IMR-90 (cell line): Measurements from ENCODE around the gene ODAM. TPM values are rescaled to one million over a fixed set of nuclear protein-coding genes. Genes with fewer than 3 reads are reported as not detected.

Source experiments
- ATAC-seq: fragments of 200-7000 bp; cut with Tn5 transposase; 2 replicates; pipeline ENCODE4 v1.9.1; 2020; ENCODE audit warnings: low read depth, mild to moderate bottlenecking, moderate library complexity
- BruUV-seq: library from RNA; stranded (reverse); fragments of 400-500 nt; replicated peaks from 2 replicates; lab custom pipeline; 2021; lab: Mats Ljungman, UMichigan
- CTCF ChIA-PET: fragments of 300-600 bp; formaldehyde crosslinking; extraction: SDS; loops from one replicate; lab custom pipeline; 2021; ENCODE audit warnings: antibody characterized with exemption; lab: Yijun Ruan, JAX
- POLR2A ChIA-PET: fragments of 300-600 bp; sonication (Branson Sonifier 250); formaldehyde crosslinking; loops from one replicate; lab custom pipeline; 2022; ENCODE audit warnings: antibody characterized with exemption; ENCODE audit not compliant: unreplicated experiment; lab: Charles Lee
- DNase-seq: peaks from one replicate; pipeline ENCODE4 v3.0.0; 2013
- H2AFZ ChIP-seq: replicated peaks from 2 replicates; pipeline ENCODE3; 2013; ENCODE audit warnings: low read length, mild to moderate bottlenecking; ENCODE audit not compliant: poor library complexity
- H2AK5ac ChIP-seq: 2 replicates; pipeline ENCODE4 v1.6.1; 2013; ENCODE audit warnings: low read depth, low read length, inconsistent platforms
- H2AK9ac ChIP-seq: replicated peaks from 2 replicates; pipeline ENCODE3; 2013; ENCODE audit warnings: mild to moderate bottlenecking, low read depth, low read length, moderate library complexity; ENCODE audit not compliant: poor library complexity
- H2BK120ac ChIP-seq: 2 replicates; pipeline ENCODE4 v1.6.1; 2013; ENCODE audit warnings: low read depth, low read length, inconsistent platforms
- H2BK15ac ChIP-seq: 3 replicates; pipeline ENCODE4 v1.6.1; 2013; ENCODE audit warnings: low read depth, low read length, inconsistent platforms
- H2BK20ac ChIP-seq: 2 replicates; pipeline ENCODE4 v1.6.1; 2013; ENCODE audit warnings: low read depth, mild to moderate bottlenecking, inconsistent platforms, low read length, moderate library complexity
- H2BK5ac ChIP-seq: 2 replicates; pipeline ENCODE4 v1.6.1; 2013; ENCODE audit warnings: mild to moderate bottlenecking, low read depth, low read length, inconsistent platforms; ENCODE audit not compliant: poor library complexity, severe bottlenecking
- H3K14ac ChIP-seq: replicated peaks from 2 replicates; pipeline ENCODE4 v1.6.1; 2013; ENCODE audit warnings: low read depth, low read length, inconsistent platforms
- H3K18ac ChIP-seq: 2 replicates; pipeline ENCODE4 v1.6.1; 2013; ENCODE audit warnings: low read depth, low read length, control low read depth
- H3K23ac ChIP-seq: 2 replicates; pipeline ENCODE4 v1.6.1; 2013; ENCODE audit warnings: low read depth, low read length, inconsistent platforms
- H3K27ac ChIP-seq: 2 replicates; pipeline ENCODE4 v1.5.1; 2013; ENCODE audit warnings: mild to moderate bottlenecking, control low read depth, low read length; ENCODE audit not compliant: insufficient read depth
- H3K27me3 ChIP-seq: 2 replicates; pipeline ENCODE4 v1.6.1; 2013; ENCODE audit warnings: low read length; ENCODE audit not compliant: control insufficient read depth, insufficient read depth
- H3K36me3 ChIP-seq: 2 replicates; pipeline ENCODE4 v1.6.1; 2013; ENCODE audit warnings: low read length, mixed read lengths; ENCODE audit not compliant: control insufficient read depth, insufficient read depth
- H3K4ac ChIP-seq: 2 replicates; pipeline ENCODE4 v1.6.1; 2013; ENCODE audit warnings: low read depth, low read length, inconsistent platforms
- H3K4me1 ChIP-seq: 2 replicates; pipeline ENCODE4 v1.6.1; 2013; ENCODE audit warnings: low read length, mixed read lengths; ENCODE audit not compliant: control insufficient read depth, insufficient read depth
- H3K4me2 ChIP-seq: 2 replicates; pipeline ENCODE4 v1.6.1; 2013; ENCODE audit warnings: low read depth, mild to moderate bottlenecking, control low read depth, low read length, moderate library complexity
- H3K4me3 ChIP-seq: 2 replicates; pipeline ENCODE4 v1.5.1; 2013; ENCODE audit warnings: low read depth, mild to moderate bottlenecking, control low read depth, low read length, moderate library complexity; ENCODE audit not compliant: insufficient read depth
- H3K56ac ChIP-seq: 2 replicates; pipeline ENCODE4 v1.6.1; 2013; ENCODE audit warnings: low read length, inconsistent platforms; ENCODE audit not compliant: insufficient read depth; ENCODE audit errors: extremely low read depth
- H3K79me1 ChIP-seq, 2 experiments: 2 replicates each; pipeline ENCODE4 v1.6.1; 2013; ENCODE audit warnings: low read length in 2 of 2, inconsistent platforms in 1 of 2, low read depth in 1 of 2
- H3K9ac ChIP-seq: 2 replicates; pipeline ENCODE4 v1.6.1; 2013; ENCODE audit warnings: low read depth, low read length, control low read depth
- H3K9me1 ChIP-seq: 2 replicates; pipeline ENCODE4 v1.6.1; 2013; ENCODE audit warnings: low read length, inconsistent platforms; ENCODE audit not compliant: insufficient read depth
- H3K9me3 ChIP-seq: 2 replicates; pipeline ENCODE4 v1.6.1; 2013; ENCODE audit warnings: low read length; ENCODE audit not compliant: control insufficient read depth, insufficient read depth
- H4K20me1 ChIP-seq: 2 replicates; pipeline ENCODE4 v1.6.1; 2013; ENCODE audit warnings: low read length, inconsistent platforms; ENCODE audit not compliant: insufficient read depth
- H4K5ac ChIP-seq: 2 replicates; pipeline ENCODE4 v1.6.1; 2013; ENCODE audit warnings: mild to moderate bottlenecking, low read depth, low read length, control low read depth
- H4K8ac ChIP-seq, 2 experiments: 2 replicates each; pipeline ENCODE4 v1.6.1; 2013; ENCODE audit warnings: low read depth in 2 of 2, low read length in 2 of 2, control low read depth in 1 of 2, inconsistent platforms in 1 of 2
- H4K91ac ChIP-seq: 2 replicates; pipeline ENCODE4 v1.6.1; 2013; ENCODE audit warnings: low read depth, low read length, inconsistent platforms; ENCODE audit not compliant: insufficient read depth
- BHLHE40 ChIP-seq: fragments of 150-350 bp; IDR thresholded peaks from 2 replicates; pipeline ENCODE4 v1.6.1; 2016; ENCODE audit warnings: mild to moderate bottlenecking, low read depth, low read length
- CEBPB ChIP-seq: IDR thresholded peaks from 2 replicates; pipeline ENCODE4 v1.6.1; 2012; ENCODE audit warnings: low read depth, low read length, improper control_type of control experiment
- CHD1 ChIP-seq: IDR thresholded peaks from 2 replicates; pipeline ENCODE4 v1.6.1; 2012; ENCODE audit warnings: low read depth, low read length, improper control_type of control experiment
- ELK1 ChIP-seq: fragments of 150-350 bp; IDR thresholded peaks from 2 replicates; pipeline ENCODE4 v1.6.1; 2016; ENCODE audit warnings: low read depth, mild to moderate bottlenecking, low read length, moderate library complexity, borderline replicate concordance
- FOS ChIP-seq: fragments of 150-350 bp; IDR thresholded peaks from 2 replicates; pipeline ENCODE4 v1.6.1; 2016; ENCODE audit warnings: low read depth, low read length
- MAFK ChIP-seq: IDR thresholded peaks from 2 replicates; pipeline ENCODE4 v1.6.1; 2012; ENCODE audit warnings: low read depth, low read length, improper control_type of control experiment
- MAZ ChIP-seq: IDR thresholded peaks from 2 replicates; pipeline ENCODE4 v1.6.1; 2012; ENCODE audit warnings: low read depth, mild to moderate bottlenecking, low read length, improper control_type of control experiment, moderate library complexity, borderline replicate concordance
- MXI1 ChIP-seq: IDR thresholded peaks from 2 replicates; pipeline ENCODE4 v1.6.1; 2012; ENCODE audit warnings: low read depth, mild to moderate bottlenecking, low read length, moderate library complexity, borderline replicate concordance
- NFE2L2 ChIP-seq: fragments of 150-350 bp; IDR thresholded peaks from 2 replicates; pipeline ENCODE4 v1.6.1; 2016; ENCODE audit warnings: low read depth, mild to moderate bottlenecking, low read length
- POLR2A ChIP-seq: IDR thresholded peaks from 2 replicates; pipeline ENCODE4 v1.6.1; 2012; ENCODE audit warnings: mild to moderate bottlenecking, low read depth, low read length
- RAD21 ChIP-seq: IDR thresholded peaks from 2 replicates; pipeline ENCODE4 v1.6.1; 2012; ENCODE audit warnings: low read length, improper control_type of control experiment
- RCOR1 ChIP-seq: IDR thresholded peaks from 2 replicates; pipeline ENCODE4 v1.6.1; 2012; ENCODE audit warnings: mild to moderate bottlenecking, low read length, improper control_type of control experiment; ENCODE audit not compliant: insufficient replicate concordance
- RFX5 ChIP-seq: IDR thresholded peaks from 2 replicates; pipeline ENCODE4 v1.8.0; 2012; ENCODE audit warnings: low read depth, mild to moderate bottlenecking, low read length, moderate library complexity
- SMC3 ChIP-seq: fragments of 150-350 bp; IDR thresholded peaks from 2 replicates; pipeline ENCODE4 v1.6.1; 2016; ENCODE audit warnings: low read depth, mild to moderate bottlenecking, antibody characterized with exemption, low read length, moderate library complexity
- USF2 ChIP-seq: fragments of 150-350 bp; IDR thresholded peaks from 2 replicates; pipeline ENCODE4 v1.6.1; 2017; ENCODE audit warnings: mild to moderate bottlenecking, antibody characterized with exemption, low read length, low read depth
- WGBS, 2 experiments: methylation state at CpG; one replicate each; pipeline versions ENCODE4 v1.1.5 to v1.1.7; 2013; ENCODE audit warnings: missing lambda C conversion rate in 2 of 2; ENCODE audit not compliant: insufficient read length in 1 of 2; ENCODE audit errors: extremely low coverage in 2 of 2; 5-methylcytosine and 5-hydroxymethylcytosine counted together
- dilution Hi-C: fragments of 300-500 bp; cut with HindIII; formaldehyde crosslinking; loops from one replicate; pipeline ENCODE4 v1.14.3; 2018; ENCODE audit warnings: low sequenced_read_pairs; ENCODE audit not compliant: unreplicated experiment
- in situ Hi-C: fragments of 300-500 bp; cut with MboI; formaldehyde crosslinking; loops from 3 replicates; pipeline ENCODE4 v1.14.3; 2019; ENCODE audit warnings: low sequenced_read_pairs, inconsistent platforms, mixed read lengths
- intact Hi-C: fragments of 100-400 bp; cut with micrococcal nuclease; formaldehyde crosslinking; loops from 2 replicates; pipeline ENCODE4 v1.10.0; 2022
- polyA plus RNA-seq, 3 experiments: library from polyadenylated mRNA; depleted of rRNA; stranded (reverse); fragments of >200 nt; gene quantifications; 2 replicates each; pipeline ENCODE4 v1.2.3, GENCODE V29; 2012; ENCODE audit warnings: low replicate concordance in 1 of 3
- total RNA-seq: library from RNA; depleted of rRNA; stranded (reverse); fragments of >200 nt; gene quantifications from 2 replicates; pipeline ENCODE4 v1.2.3, GENCODE V29; 2012
- TF ChIP-seq, protein P1 (sequence below): conservative IDR thresholded peaks from 2 replicates; pipeline ENCODE4 v1.5.1; 2012; ENCODE audit warnings: mild to moderate bottlenecking, low read depth, low read length, improper control_type of control experiment

Gene ODAM
- total and polyA plus RNA-seq, 2 of the 4 experiments (the other 2 are of a cell fraction) = not detected

DNA sequence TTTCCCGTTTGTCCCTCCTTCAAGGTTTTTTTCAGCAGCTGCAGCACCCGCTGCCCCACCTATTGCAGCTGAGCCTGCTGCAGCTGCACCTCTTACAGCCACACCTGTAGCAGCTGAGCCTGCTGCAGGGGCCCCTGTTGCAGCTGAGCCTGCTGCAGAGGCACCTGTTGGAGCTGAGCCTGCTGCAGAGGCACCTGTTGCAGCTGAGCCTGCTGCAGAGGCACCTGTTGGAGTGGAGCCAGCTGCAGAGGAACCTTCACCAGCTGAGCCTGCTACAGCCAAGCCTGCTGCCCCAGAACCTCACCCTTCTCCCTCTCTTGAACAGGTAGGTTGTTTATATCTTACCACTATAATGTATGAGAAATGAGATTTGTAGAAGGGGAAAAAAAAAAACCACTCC lies 36.9 kb upstream of the ODAM start:
- Histone ChIP-seq H3K4me1 (no peaks in the 10 kb centered on the region), H3K9ac (no peak overlapping the region), H2AK5ac (no peak overlapping the region), H3K9me1 (no peaks in the 10 kb centered on the region), H4K5ac (no peak overlapping the region), H3K36me3 (no peaks in the 10 kb centered on the region), H4K91ac (no peak overlapping the region), H3K18ac (no peak overlapping the region), H3K14ac (no peak overlapping the region), H2BK15ac (no peak overlapping the region), H2AFZ (no peak overlapping the region), H3K23ac (no peak overlapping the region), H3K79me1 (no peaks in the 10 kb centered on the region), H3K27me3 (no peaks in the 10 kb centered on the region), H3K4me3 (no peak overlapping the region), H3K56ac (no peak overlapping the region), H3K27ac (no peak overlapping the region), H2AK9ac (no peak overlapping the region), H2BK5ac (no peak overlapping the region), H3K4me2 (no peak overlapping the region), H3K9me3 (no peaks in the 10 kb centered on the region), H4K20me1 (no peaks in the 10 kb centered on the region), H2BK20ac (no peak overlapping the region), H4K8ac (no peak overlapping the region), H3K4ac (no peak overlapping the region), H2BK120ac (no peak overlapping the region)
- POLR2A ChIA-PET = no interaction called here
- BruUV-seq = no TSS peak
- TF ChIP-seq MAZ (no peak), FOS (no peak), NFE2L2 (no peak), POLR2A (no peak), CHD1 (no peak), USF2 (no peak), RFX5 (no peak), MXI1 (no peak), RAD21 (no peak), SMC3 (no peak), MAFK (no peak), BHLHE40 (no peak), ELK1 (no peak), RCOR1 (no peak), CEBPB (no peak)
- TF ChIP-seq, protein P1, sequence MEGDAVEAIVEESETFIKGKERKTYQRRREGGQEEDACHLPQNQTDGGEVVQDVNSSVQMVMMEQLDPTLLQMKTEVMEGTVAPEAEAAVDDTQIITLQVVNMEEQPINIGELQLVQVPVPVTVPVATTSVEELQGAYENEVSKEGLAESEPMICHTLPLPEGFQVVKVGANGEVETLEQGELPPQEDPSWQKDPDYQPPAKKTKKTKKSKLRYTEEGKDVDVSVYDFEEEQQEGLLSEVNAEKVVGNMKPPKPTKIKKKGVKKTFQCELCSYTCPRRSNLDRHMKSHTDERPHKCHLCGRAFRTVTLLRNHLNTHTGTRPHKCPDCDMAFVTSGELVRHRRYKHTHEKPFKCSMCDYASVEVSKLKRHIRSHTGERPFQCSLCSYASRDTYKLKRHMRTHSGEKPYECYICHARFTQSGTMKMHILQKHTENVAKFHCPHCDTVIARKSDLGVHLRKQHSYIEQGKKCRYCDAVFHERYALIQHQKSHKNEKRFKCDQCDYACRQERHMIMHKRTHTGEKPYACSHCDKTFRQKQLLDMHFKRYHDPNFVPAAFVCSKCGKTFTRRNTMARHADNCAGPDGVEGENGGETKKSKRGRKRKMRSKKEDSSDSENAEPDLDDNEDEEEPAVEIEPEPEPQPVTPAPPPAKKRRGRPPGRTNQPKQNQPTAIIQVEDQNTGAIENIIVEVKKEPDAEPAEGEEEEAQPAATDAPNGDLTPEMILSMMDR = no peak
- DNase-seq = no peak
- dilution Hi-C loops = no loop called here
- CTCF ChIA-PET = no interaction called here
- ATAC-seq = no peak
- WGBS, 2 experiments = 67% methylated on average over 1 of the region's 2 CpGs; no CpG with 5 or more reads in 1 of the 2 experiments
- in situ Hi-C loops = no loop called here
- intact Hi-C loops = no loop called here
